ENCODE results near the gene HIPK4. TPM values are rescaled to one million over a fixed set of nuclear protein-coding genes. Genes with fewer than 3 reads are reported as not detected.

HIPK4 gene
- total RNA-seq = not detected in 2 replicates

GRCh38 chr19:40390084-40390742 is at the start of gene HIPK4:
HIPK4 (minus strand) TSS chr19:40390181; CDS start chr19:40389902, 279 bp downstream.

DNA sequence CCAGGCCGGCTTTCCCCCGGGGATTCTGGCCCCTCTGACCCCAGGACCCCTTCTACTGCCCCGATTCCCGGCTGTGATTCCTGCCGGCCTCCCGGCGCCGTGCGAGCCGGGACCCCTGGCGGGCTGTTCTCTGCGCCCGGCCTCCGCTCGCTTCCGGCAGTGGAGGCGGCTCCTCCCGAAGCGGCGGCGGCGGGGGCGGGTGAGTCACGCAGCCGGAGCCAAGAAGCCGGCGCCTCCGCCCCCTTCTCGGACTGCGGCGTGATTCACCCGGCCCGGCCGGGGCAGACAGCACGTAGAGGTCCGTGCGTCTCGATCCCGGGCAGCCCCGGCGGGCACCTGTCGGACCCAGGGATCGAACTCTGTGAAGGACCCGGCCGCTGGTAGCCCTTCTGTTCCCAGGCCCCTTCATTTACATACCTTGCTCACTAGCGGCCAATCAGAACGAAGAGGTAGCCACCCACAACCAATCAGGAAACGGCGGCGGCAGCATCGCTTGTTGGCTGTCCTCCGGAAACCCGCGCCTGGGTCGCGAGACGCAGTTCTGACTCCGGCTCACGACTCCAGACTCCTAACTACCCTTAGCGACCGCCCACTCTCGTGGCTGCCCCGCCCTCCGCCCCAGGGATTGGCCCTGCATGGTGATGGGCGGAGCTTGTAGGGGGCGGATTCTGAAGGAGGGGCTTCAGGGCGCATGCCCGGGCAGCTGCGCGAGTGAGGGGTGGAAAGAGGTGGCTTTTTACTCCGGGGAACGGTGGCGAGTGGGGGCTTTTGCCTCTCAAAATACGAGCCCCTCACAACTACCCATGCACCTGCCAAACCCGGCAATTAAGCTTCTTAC is 35.7 kb upstream of the HIPK4 start, which contains the start of gene SERTAD1:
Gene SERTAD1, minus strand, starts transcription at position 543 of the 838 bp plus-strand sequence. CDS start 2,446 bp downstream, outside the sequence.

DNA sequence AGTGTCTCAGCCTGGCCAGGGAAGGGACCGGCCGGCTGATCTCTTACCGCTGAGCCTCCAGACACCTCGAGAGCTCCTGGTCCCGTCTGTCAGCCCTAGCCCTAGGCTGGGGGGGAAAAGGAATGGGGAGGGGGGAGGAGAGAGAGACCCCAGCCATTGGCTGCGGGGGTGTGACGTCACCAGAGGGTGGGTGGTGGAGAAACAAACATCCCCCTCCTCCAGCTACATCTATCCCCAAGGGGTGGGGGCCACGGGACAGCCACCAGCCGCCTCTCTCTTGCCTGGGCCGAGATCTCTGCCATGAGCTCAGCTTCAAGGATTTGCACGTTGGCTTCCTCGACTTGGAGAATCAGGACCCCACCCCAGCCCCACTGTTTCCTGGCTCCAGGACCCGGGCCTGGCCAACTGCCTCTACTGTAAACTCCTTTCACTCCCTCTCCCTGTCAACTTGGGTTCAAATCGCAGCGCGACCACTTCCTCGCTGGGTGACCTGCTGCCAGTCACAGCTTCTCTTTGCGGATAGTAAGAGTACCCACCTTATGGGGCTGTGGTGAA is 23.4 kb upstream of the HIPK4 start, which contains the start of gene PRX:
Gene PRX, minus strand, starts transcription at position 88 of the 555 bp plus-strand sequence. CDS start 5,446 bp downstream, outside the sequence.

GRCh38 chr19:40348125-40348913 is 41.7 kb downstream of the HIPK4 start, which contains the start of the genes C19orf47 and PLD3:
C19orf47 (minus strand) TSS chr19:40348397; CDS start chr19:40341857, 6,540 bp downstream.
PLD3 (plus strand) TSS chr19:40348695; CDS start chr19:40366484, 17,789 bp downstream.

Other genes starting within 250 kb of the HIPK4 start
- gene MAP3K10, start 198.8 kb downstream of the HIPK4 start, total RNA-seq = 6.0 and 10.4 TPM in 2 replicates
- gene TTC9B, start 171.8 kb downstream of the HIPK4 start, total RNA-seq = not detected in 2 replicates
- gene CCNP, start 163.5 kb downstream of the HIPK4 start, total RNA-seq = not detected in 2 replicates
- gene AKT2, start 104.8 kb downstream of the HIPK4 start, total RNA-seq = 97.3 and 125 TPM in 2 replicates
- 7.3 and 10.1 TPM in 2 replicates for gene C19orf47, start 41.8 kb downstream of the HIPK4 start, total RNA-seq
- 400 and 439 TPM in 2 replicates for gene PLD3, start 41.5 kb downstream of the HIPK4 start, total RNA-seq
- 2.5 and 2.9 TPM in 2 replicates for gene PRX, start 23.2 kb upstream of the HIPK4 start, total RNA-seq
- 23.4 and 33.2 TPM in 2 replicates for gene SERTAD1, start 35.8 kb upstream of the HIPK4 start, total RNA-seq
- 25.9 and 27.4 TPM in 2 replicates for gene SERTAD3, start 54.2 kb upstream of the HIPK4 start, total RNA-seq
- gene BLVRB, start 75.6 kb upstream of the HIPK4 start, total RNA-seq = 93.9 and 158 TPM in 2 replicates
- 0.18 and 2.6 TPM in 2 replicates for gene SPTBN4, start 76.8 kb upstream of the HIPK4 start, total RNA-seq
- gene SHKBP1, start 186.7 kb upstream of the HIPK4 start, total RNA-seq = 77.6 and 99.4 TPM in 2 replicates
- gene LTBP4, start 211.2 kb upstream of the HIPK4 start, total RNA-seq = 50.7 and 63.6 TPM in 2 replicates